Mesendoderm (in vitro differentiated cells): Measurements from ENCODE around the gene GALNT15.

Experiments used
- DNase-seq: peaks from one replicate; pipeline ENCODE4 v3.0.0; 2013
- H2AK5ac ChIP-seq: 2 replicates; pipeline ENCODE4 v1.6.1; 2013; ENCODE audit warnings: low read length, inconsistent platforms
- H2BK120ac ChIP-seq: 2 replicates; pipeline ENCODE4 v1.6.1; 2013; ENCODE audit warnings: low read depth, mild to moderate bottlenecking, low read length, moderate library complexity, mixed read lengths
- H2BK15ac ChIP-seq: replicated peaks from 2 replicates; pipeline ENCODE4 v1.6.1; 2013; ENCODE audit warnings: low read depth, mild to moderate bottlenecking, moderate library complexity
- H2BK5ac ChIP-seq: 2 replicates; pipeline ENCODE4 v1.6.1; 2013; ENCODE audit warnings: low read length, inconsistent platforms
- H3K18ac ChIP-seq: 2 replicates; pipeline ENCODE4 v1.6.1; 2013; ENCODE audit warnings: mild to moderate bottlenecking, low read length, mixed read lengths
- H3K23ac ChIP-seq: one replicate; pipeline ENCODE4 v1.6.1; 2013; ENCODE audit warnings: low read length
- H3K27ac ChIP-seq: 2 replicates; pipeline ENCODE4 v1.5.1; 2013; ENCODE audit warnings: low read depth, mild to moderate bottlenecking, inconsistent platforms, low read length, moderate library complexity
- H3K27me3 ChIP-seq: 2 replicates; pipeline ENCODE4 v1.6.1; 2013; ENCODE audit warnings: low read length, control low read depth, mild to moderate bottlenecking, inconsistent platforms; ENCODE audit not compliant: insufficient read depth, poor library complexity
- H3K36me3 ChIP-seq: 2 replicates; pipeline ENCODE4 v1.6.1; 2013; ENCODE audit warnings: low read length, inconsistent platforms; ENCODE audit not compliant: control insufficient read depth, insufficient read depth
- H3K4ac ChIP-seq: one replicate; pipeline ENCODE4 v1.6.1; 2013; ENCODE audit warnings: low read depth, mild to moderate bottlenecking, low read length, moderate library complexity
- H3K4me1 ChIP-seq: 2 replicates; pipeline ENCODE4 v1.6.1; 2013; ENCODE audit warnings: low read depth, low read length, inconsistent platforms; ENCODE audit not compliant: control insufficient read depth
- H3K4me2 ChIP-seq: 2 replicates; pipeline ENCODE4 v1.6.1; 2013; ENCODE audit warnings: low read length
- H3K4me3 ChIP-seq: 2 replicates; pipeline ENCODE4 v1.5.1; 2013; ENCODE audit warnings: mild to moderate bottlenecking, low read length
- H3K56ac ChIP-seq: one replicate; pipeline ENCODE4 v1.6.1; 2013; ENCODE audit warnings: low read length
- H3K79me1 ChIP-seq: 2 replicates; pipeline ENCODE4 v1.6.1; 2013; ENCODE audit warnings: low read length, inconsistent platforms
- H3K79me2 ChIP-seq: 2 replicates; pipeline ENCODE4 v1.6.1; 2013; ENCODE audit warnings: mild to moderate bottlenecking, low read length; ENCODE audit not compliant: control insufficient read depth, insufficient read depth
- H3K9ac ChIP-seq: 2 replicates; pipeline ENCODE4 v1.6.1; 2013; ENCODE audit warnings: low read length, inconsistent platforms
- H4K5ac ChIP-seq: one replicate; pipeline ENCODE4 v1.6.1; 2013; ENCODE audit warnings: low read length
- H4K8ac ChIP-seq: one replicate; pipeline ENCODE4 v1.6.1; 2013; ENCODE audit warnings: low read depth, mild to moderate bottlenecking, control low read depth, low read length, moderate library complexity
- WGBS: extraction: QIAGEN DNeasy Blood & Tissue Kit; methylation state at CpG from one replicate; pipeline ENCODE4 v1.1.7; 2013; ENCODE audit warnings: low lambda C conversion rate, missing lambda C conversion rate; ENCODE audit not compliant: insufficient coverage; ENCODE audit errors: extremely low coverage; 5-methylcytosine and 5-hydroxymethylcytosine counted together

Gene GALNT15

DNA sequence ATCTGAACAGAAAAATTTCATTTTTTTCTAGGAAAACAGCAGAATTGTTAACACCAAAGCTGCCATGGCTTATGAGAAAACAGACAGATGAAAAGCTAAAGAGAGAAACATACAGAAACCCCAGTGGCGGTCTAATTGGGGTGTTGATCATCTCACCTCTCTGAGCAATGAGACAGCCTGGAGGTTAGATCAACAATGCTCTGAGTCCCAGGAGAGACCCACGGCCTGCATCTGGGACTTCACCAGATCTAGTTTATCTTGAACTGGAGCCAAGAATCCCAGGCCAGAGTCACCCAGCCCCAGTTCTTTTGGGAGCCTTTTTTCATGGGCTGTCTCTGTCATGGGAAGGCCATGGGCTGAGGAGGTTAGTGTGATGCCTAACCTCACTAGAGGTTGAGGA, 3.5 kb upstream of the GALNT15 start:
- Histone ChIP-seq H4K8ac (no peak overlapping the region), H2BK15ac (no peak overlapping the region), H3K27me3 (no peaks in the 10 kb centered on the region), H3K4me2 (no peak overlapping the region), H3K18ac (no peak overlapping the region), H2AK5ac (no peak overlapping the region), H3K4ac (no peak overlapping the region), H3K4me3 (no peak overlapping the region), H3K23ac (no peak overlapping the region), H3K79me1 (no peaks in the 10 kb centered on the region), H2BK5ac (no peak overlapping the region), H3K36me3 (no peaks in the 10 kb centered on the region), H2BK120ac (no peak overlapping the region), H3K79me2 (no peaks in the 10 kb centered on the region), H3K9ac (no peak overlapping the region), H4K5ac (no peak overlapping the region), H3K4me1 (no peaks in the 10 kb centered on the region), H3K27ac (no peak overlapping the region), H3K56ac (no peak overlapping the region)
- no CpG with 5 or more reads among the region's 2 CpGs for WGBS
- no peak for DNase-seq

- H3K27ac ChIP-seq, result no peak overlapping the region
- no peak overlapping the region for H2BK15ac ChIP-seq
- no peaks in the 10 kb centered on the region for H3K79me1 ChIP-seq
- no peak overlapping the region for H2BK120ac ChIP-seq
- no peaks in the 10 kb centered on the region for H3K36me3 ChIP-seq
- H3K23ac ChIP-seq, result no peak overlapping the region
- no peak overlapping the region for H4K8ac ChIP-seq
- no peak overlapping the region for H3K4ac ChIP-seq
- no peaks in the 10 kb centered on the region for H3K27me3 ChIP-seq
- DNase-seq, result no peak
- no peak overlapping the region for H3K56ac ChIP-seq
- no peak overlapping the region for H3K4me3 ChIP-seq
- H3K4me2 ChIP-seq, result no peak overlapping the region
- no peak overlapping the region for H3K9ac ChIP-seq
- H3K18ac ChIP-seq, result no peak overlapping the region
- no peaks in the 10 kb centered on the region for H3K79me2 ChIP-seq
- WGBS, result no CpG with 5 or more reads among the region's 1 CpG
- no peak overlapping the region for H2BK5ac ChIP-seq
- no peak overlapping the region for H4K5ac ChIP-seq
- no peaks in the 10 kb centered on the region for H3K4me1 ChIP-seq
- no peak overlapping the region for H2AK5ac ChIP-seq
Measured at GRCh38 chr3:16171825-16172224, 2.7 kb upstream of the GALNT15 start.

GRCh38 chr3:16173283-16174025, 1.0 kb upstream of the GALNT15 start:
- Histone ChIP-seq H3K4me2 (no peak overlapping the region), H2BK15ac (no peak overlapping the region), H3K23ac (no peak overlapping the region), H3K4ac (no peak overlapping the region), H3K36me3 (no peaks in the 10 kb centered on the region), H3K4me3 (no peak overlapping the region), H2BK5ac (no peak overlapping the region), H2BK120ac (no peak overlapping the region), H3K18ac (no peak overlapping the region), H3K79me1 (no peaks in the 10 kb centered on the region), H3K4me1 (no peaks in the 10 kb centered on the region), H4K8ac (no peak overlapping the region), H4K5ac (no peak overlapping the region), H3K56ac (no peak overlapping the region), H2AK5ac (no peak overlapping the region), H3K27ac (no peak overlapping the region), H3K79me2 (no peaks in the 10 kb centered on the region), H3K9ac (no peak overlapping the region), H3K27me3 (no peaks in the 10 kb centered on the region)
- WGBS, result no CpG with 5 or more reads among the region's 5 CpGs
- DNase-seq, result no peak

DNA sequence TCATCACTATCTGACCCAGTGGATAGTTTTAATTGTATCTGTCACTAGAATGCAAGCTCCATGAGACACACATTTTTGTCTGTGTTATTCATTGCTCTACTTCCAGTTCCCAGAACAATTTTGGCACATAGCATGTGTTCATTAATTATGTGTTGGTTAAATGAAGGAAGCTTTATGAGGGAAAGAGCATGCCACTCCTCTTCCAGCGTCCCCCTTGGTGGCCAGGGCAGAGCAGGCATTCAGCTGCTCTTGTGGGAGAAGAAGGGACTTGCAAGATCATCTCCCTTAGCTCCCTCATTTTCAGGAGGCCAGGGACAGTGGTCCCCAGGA, 489 bp upstream of the GALNT15 start:
- no peaks in the 10 kb centered on the region for H3K36me3 ChIP-seq
- H4K8ac ChIP-seq, result no peak overlapping the region
- H3K56ac ChIP-seq, result no peak overlapping the region
- no CpG with 5 or more reads among the region's 1 CpG for WGBS
- H3K18ac ChIP-seq, result no peak overlapping the region
- no peaks in the 10 kb centered on the region for H3K79me1 ChIP-seq
- H3K27me3 ChIP-seq, result no peaks in the 10 kb centered on the region
- no peaks in the 10 kb centered on the region for H3K79me2 ChIP-seq
- no peak overlapping the region for H3K9ac ChIP-seq
- no peaks in the 10 kb centered on the region for H3K4me1 ChIP-seq
- no peak overlapping the region for H3K27ac ChIP-seq
- no peak overlapping the region for H4K5ac ChIP-seq
- no peak overlapping the region for H3K4me3 ChIP-seq
- no peak overlapping the region for H2BK120ac ChIP-seq
- H3K23ac ChIP-seq, result no peak overlapping the region
- no peak overlapping the region for H2BK15ac ChIP-seq
- DNase-seq, result no peak
- no peak overlapping the region for H3K4ac ChIP-seq
- H2BK5ac ChIP-seq, result no peak overlapping the region
- no peak overlapping the region for H3K4me2 ChIP-seq
- no peak overlapping the region for H2AK5ac ChIP-seq

DNA sequence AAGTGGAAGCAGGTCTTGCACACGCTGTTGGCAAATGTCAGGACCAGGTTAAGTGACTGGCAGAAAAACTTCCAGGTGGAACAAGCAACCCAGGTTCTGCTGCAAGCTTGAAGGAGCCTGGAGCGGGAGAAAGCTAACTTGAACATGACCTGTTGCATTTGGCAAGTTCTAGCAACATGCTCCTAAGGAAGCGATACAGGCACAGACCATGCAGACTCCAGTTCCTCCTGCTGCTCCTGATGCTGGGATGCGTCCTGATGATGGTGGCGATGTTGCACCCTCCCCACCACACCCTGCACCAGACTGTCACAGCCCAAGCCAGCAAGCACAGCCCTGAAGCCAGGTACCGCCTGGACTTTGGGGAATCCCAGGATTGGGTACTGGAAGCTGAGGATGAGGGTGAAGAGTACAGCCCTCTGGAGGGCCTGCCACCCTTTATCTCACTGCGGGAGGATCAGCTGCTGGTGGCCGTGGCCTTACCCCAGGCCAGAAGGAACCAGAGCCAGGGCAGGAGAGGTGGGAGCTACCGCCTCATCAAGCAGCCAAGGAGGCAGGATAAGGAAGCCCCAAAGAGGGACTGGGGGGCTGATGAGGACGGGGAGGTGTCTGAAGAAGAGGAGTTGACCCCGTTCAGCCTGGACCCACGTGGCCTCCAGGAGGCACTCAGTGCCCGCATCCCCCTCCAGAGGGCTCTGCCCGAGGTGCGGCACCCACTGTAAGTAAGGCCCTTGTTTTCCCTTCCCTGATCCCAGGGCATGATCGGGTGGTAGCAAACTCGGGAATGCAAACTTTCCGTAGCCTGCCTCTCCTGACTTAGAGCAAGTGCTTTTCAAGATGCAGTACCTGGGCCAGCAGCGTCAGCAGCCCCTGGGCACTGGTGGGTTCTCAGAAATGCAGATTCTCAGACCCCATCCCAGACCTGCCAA, 759 bp downstream of the GALNT15 start:
- H3K9ac ChIP-seq, result no peak overlapping the region
- H3K79me2 ChIP-seq, result no peaks in the 10 kb centered on the region
- H4K5ac ChIP-seq, result no peak overlapping the region
- H3K4ac ChIP-seq, result no peak overlapping the region
- no peak overlapping the region for H3K4me3 ChIP-seq
- no peak overlapping the region for H3K23ac ChIP-seq
- no peak overlapping the region for H3K4me2 ChIP-seq
- H3K4me1 ChIP-seq, result no peaks in the 10 kb centered on the region
- no peak overlapping the region for H2AK5ac ChIP-seq
- no peaks in the 10 kb centered on the region for H3K79me1 ChIP-seq
- H3K18ac ChIP-seq, result no peak overlapping the region
- no peaks in the 10 kb centered on the region for H3K36me3 ChIP-seq
- WGBS, result no CpG with 5 or more reads among the region's 19 CpGs
- no peak overlapping the region for H2BK15ac ChIP-seq
- H4K8ac ChIP-seq, result no peak overlapping the region
- no peak overlapping the region for H2BK120ac ChIP-seq
- no peak overlapping the region for H2BK5ac ChIP-seq
- H3K56ac ChIP-seq, result no peak overlapping the region
- H3K27me3 ChIP-seq, result no peaks in the 10 kb centered on the region
- DNase-seq, result no peak
- no peak overlapping the region for H3K27ac ChIP-seq
